Mesendoderm (in vitro differentiated cells): ENCODE results near the gene BRME1.

Source experiments
- DNase-seq: peaks from one replicate; pipeline ENCODE4 v3.0.0; 2013
- H2AK5ac ChIP-seq: 2 replicates; pipeline ENCODE4 v1.6.1; 2013; ENCODE audit warnings: low read length, inconsistent platforms
- H2BK120ac ChIP-seq: 2 replicates; pipeline ENCODE4 v1.6.1; 2013; ENCODE audit warnings: low read depth, mild to moderate bottlenecking, low read length, moderate library complexity, mixed read lengths
- H2BK15ac ChIP-seq: replicated peaks from 2 replicates; pipeline ENCODE4 v1.6.1; 2013; ENCODE audit warnings: low read depth, mild to moderate bottlenecking, moderate library complexity
- H2BK5ac ChIP-seq: 2 replicates; pipeline ENCODE4 v1.6.1; 2013; ENCODE audit warnings: low read length, inconsistent platforms
- H3K18ac ChIP-seq: 2 replicates; pipeline ENCODE4 v1.6.1; 2013; ENCODE audit warnings: mild to moderate bottlenecking, low read length, mixed read lengths
- H3K23ac ChIP-seq: one replicate; pipeline ENCODE4 v1.6.1; 2013; ENCODE audit warnings: low read length
- H3K27ac ChIP-seq: 2 replicates; pipeline ENCODE4 v1.5.1; 2013; ENCODE audit warnings: low read depth, mild to moderate bottlenecking, inconsistent platforms, low read length, moderate library complexity
- H3K27me3 ChIP-seq: 2 replicates; pipeline ENCODE4 v1.6.1; 2013; ENCODE audit warnings: low read length, control low read depth, mild to moderate bottlenecking, inconsistent platforms; ENCODE audit not compliant: insufficient read depth, poor library complexity
- H3K36me3 ChIP-seq: 2 replicates; pipeline ENCODE4 v1.6.1; 2013; ENCODE audit warnings: low read length, inconsistent platforms; ENCODE audit not compliant: control insufficient read depth, insufficient read depth
- H3K4ac ChIP-seq: one replicate; pipeline ENCODE4 v1.6.1; 2013; ENCODE audit warnings: low read depth, mild to moderate bottlenecking, low read length, moderate library complexity
- H3K4me1 ChIP-seq: 2 replicates; pipeline ENCODE4 v1.6.1; 2013; ENCODE audit warnings: low read depth, low read length, inconsistent platforms; ENCODE audit not compliant: control insufficient read depth
- H3K4me2 ChIP-seq: 2 replicates; pipeline ENCODE4 v1.6.1; 2013; ENCODE audit warnings: low read length
- H3K4me3 ChIP-seq: 2 replicates; pipeline ENCODE4 v1.5.1; 2013; ENCODE audit warnings: mild to moderate bottlenecking, low read length
- H3K56ac ChIP-seq: one replicate; pipeline ENCODE4 v1.6.1; 2013; ENCODE audit warnings: low read length
- H3K79me1 ChIP-seq: 2 replicates; pipeline ENCODE4 v1.6.1; 2013; ENCODE audit warnings: low read length, inconsistent platforms
- H3K79me2 ChIP-seq: 2 replicates; pipeline ENCODE4 v1.6.1; 2013; ENCODE audit warnings: mild to moderate bottlenecking, low read length; ENCODE audit not compliant: control insufficient read depth, insufficient read depth
- H3K9ac ChIP-seq: 2 replicates; pipeline ENCODE4 v1.6.1; 2013; ENCODE audit warnings: low read length, inconsistent platforms
- H4K5ac ChIP-seq: one replicate; pipeline ENCODE4 v1.6.1; 2013; ENCODE audit warnings: low read length
- H4K8ac ChIP-seq: one replicate; pipeline ENCODE4 v1.6.1; 2013; ENCODE audit warnings: low read depth, mild to moderate bottlenecking, control low read depth, low read length, moderate library complexity
- WGBS: extraction: QIAGEN DNeasy Blood & Tissue Kit; methylation state at CpG from one replicate; pipeline ENCODE4 v1.1.7; 2013; ENCODE audit warnings: low lambda C conversion rate, missing lambda C conversion rate; ENCODE audit not compliant: insufficient coverage; ENCODE audit errors: extremely low coverage; 5-methylcytosine and 5-hydroxymethylcytosine counted together

The BRME1 gene

GRCh38 chr19:13935765-13936510 lies 30.0 kb upstream of the BRME1 start:
- peak; percentile 64 for DNase-seq
- H3K4me3 ChIP-seq: no peak overlapping the region
- H2BK120ac ChIP-seq: no peak overlapping the region

GRCh38 chr19:13934785-13935109 lies 28.8 kb upstream of the BRME1 start:
- Histone ChIP-seq H3K56ac (no peak overlapping the region), H4K8ac (no peak overlapping the region), H2BK15ac (no peak overlapping the region), H2BK5ac (no peak overlapping the region), H2BK120ac (no peak overlapping the region), H3K23ac (no peak overlapping the region), H4K5ac (no peak overlapping the region), H3K27ac (no peak overlapping the region), H3K79me1 (no peaks in the 10 kb centered on the region), H3K4ac (no peak overlapping the region), H3K36me3 (no peaks in the 10 kb centered on the region), H3K4me2 (no peak overlapping the region), H3K27me3 (no peaks in the 10 kb centered on the region), H3K4me1 (peaks cover 2% of the 10 kb centered on the region), H3K18ac (no peak overlapping the region), H3K9ac (no peak overlapping the region), H3K4me3 (no peak overlapping the region), H2AK5ac (no peak overlapping the region), H3K79me2 (no peaks in the 10 kb centered on the region)
- DNase-seq: no peak
- no CpG with 5 or more reads among the region's 2 CpGs for WGBS

More at GRCh38 chr19:13935765-13936510, 30.0 kb upstream of the BRME1 start:
- H3K4me2 ChIP-seq: no peak overlapping the region
- H3K56ac ChIP-seq: peak overlapping the region; percentile 5
- no peaks in the 10 kb centered on the region for H3K79me2 ChIP-seq
- H3K27ac ChIP-seq: no peak overlapping the region
- no peak overlapping the region for H4K5ac ChIP-seq
- no peak overlapping the region for H3K23ac ChIP-seq
- no peak overlapping the region for H4K8ac ChIP-seq
- no CpG with 5 or more reads among the region's 22 CpGs for WGBS
- peaks cover 2% of the 10 kb centered on the region for H3K4me1 ChIP-seq
- H3K9ac ChIP-seq: no peak overlapping the region
- H3K79me1 ChIP-seq: no peaks in the 10 kb centered on the region
- H2AK5ac ChIP-seq: no peak overlapping the region
- H2BK5ac ChIP-seq: no peak overlapping the region
- H2BK15ac ChIP-seq: no peak overlapping the region
- H3K4ac ChIP-seq: no peak overlapping the region
- no peak overlapping the region for H3K18ac ChIP-seq
- H3K27me3 ChIP-seq: no peaks in the 10 kb centered on the region
- no peaks in the 10 kb centered on the region for H3K36me3 ChIP-seq

GRCh38 chr19:13932911-13933393 lies 27.0 kb upstream of the BRME1 start:
- no CpG with 5 or more reads among the region's 42 CpGs for WGBS
- H3K27ac ChIP-seq: no peak overlapping the region
- H4K8ac ChIP-seq: no peak overlapping the region
- no peak overlapping the region for H4K5ac ChIP-seq
- H3K4me2 ChIP-seq: no peak overlapping the region
- H3K23ac ChIP-seq: no peak overlapping the region
- no peak overlapping the region for H3K56ac ChIP-seq
- DNase-seq: no peak
- no peaks in the 10 kb centered on the region for H3K27me3 ChIP-seq
- H2BK15ac ChIP-seq: no peak overlapping the region
- no peaks in the 10 kb centered on the region for H3K79me2 ChIP-seq
- H2BK120ac ChIP-seq: no peak overlapping the region
- H3K18ac ChIP-seq: no peak overlapping the region
- no peak overlapping the region for H2AK5ac ChIP-seq
- no peaks in the 10 kb centered on the region for H3K36me3 ChIP-seq
- H3K79me1 ChIP-seq: no peaks in the 10 kb centered on the region
- H3K4ac ChIP-seq: no peak overlapping the region
- no peak overlapping the region for H3K4me3 ChIP-seq
- no peak overlapping the region for H3K9ac ChIP-seq
- peaks cover 2% of the 10 kb centered on the region for H3K4me1 ChIP-seq
- H2BK5ac ChIP-seq: no peak overlapping the region

GRCh38 chr19:13932149-13932637 lies 26.3 kb upstream of the BRME1 start:
- no CpG with 5 or more reads among the region's 6 CpGs for WGBS
- no peaks in the 10 kb centered on the region for H3K79me2 ChIP-seq
- no peak overlapping the region for H3K18ac ChIP-seq
- H3K79me1 ChIP-seq: no peaks in the 10 kb centered on the region
- no peak overlapping the region for H3K4me3 ChIP-seq
- no peaks in the 10 kb centered on the region for H3K27me3 ChIP-seq
- no peaks in the 10 kb centered on the region for H3K4me1 ChIP-seq
- H2BK5ac ChIP-seq: no peak overlapping the region
- no peak overlapping the region for H3K27ac ChIP-seq
- H3K36me3 ChIP-seq: no peaks in the 10 kb centered on the region
- H2BK15ac ChIP-seq: no peak overlapping the region
- H2AK5ac ChIP-seq: no peak overlapping the region
- DNase-seq: no peak
- H3K9ac ChIP-seq: no peak overlapping the region
- no peak overlapping the region for H3K4me2 ChIP-seq
- no peak overlapping the region for H2BK120ac ChIP-seq
- no peak overlapping the region for H3K56ac ChIP-seq
- H3K4ac ChIP-seq: no peak overlapping the region
- H3K23ac ChIP-seq: no peak overlapping the region
- no peak overlapping the region for H4K8ac ChIP-seq
- no peak overlapping the region for H4K5ac ChIP-seq

- H4K5ac ChIP-seq: no peak overlapping the region
- no peak overlapping the region for H2BK15ac ChIP-seq
- no peak for DNase-seq
- H3K4me2 ChIP-seq: no peak overlapping the region
- H4K8ac ChIP-seq: no peak overlapping the region
- no peak overlapping the region for H3K4ac ChIP-seq
- H2BK5ac ChIP-seq: no peak overlapping the region
- no peak overlapping the region for H3K4me3 ChIP-seq
- no peaks in the 10 kb centered on the region for H3K27me3 ChIP-seq
- no peak overlapping the region for H3K27ac ChIP-seq
- H3K23ac ChIP-seq: no peak overlapping the region
- H3K9ac ChIP-seq: no peak overlapping the region
- no peaks in the 10 kb centered on the region for H3K79me2 ChIP-seq
- WGBS: no CpG with 5 or more reads among the region's 30 CpGs
- H2BK120ac ChIP-seq: no peak overlapping the region
- no peak overlapping the region for H3K56ac ChIP-seq
- peaks cover 2% of the 10 kb centered on the region for H3K36me3 ChIP-seq
- no peaks in the 10 kb centered on the region for H3K79me1 ChIP-seq
- no peaks in the 10 kb centered on the region for H3K4me1 ChIP-seq
- no peak overlapping the region for H3K18ac ChIP-seq
- H2AK5ac ChIP-seq: no peak overlapping the region
Observed at GRCh38 chr19:13931391-13932148, 25.7 kb upstream of the BRME1 start.
